HL-60 (cell line): ENCODE measurements around the gene KLHDC4.

ENCODE experiments used
- DNase-seq, 2 experiments: peaks; one replicate each; pipeline ENCODE4 v3.0.0-alpha.2; 2010 to 2020; ENCODE audit warnings: low read depth in 1 of 2, low spot score in 1 of 2
- H3K27ac ChIP-seq: fragments of 250-450 bp; sonication (Bioruptor Pico); replicated peaks from 2 replicates; pipeline ENCODE4 v1.5.1; 2020; ENCODE audit warnings: mild to moderate bottlenecking, moderate library complexity
- H3K27me3 ChIP-seq: fragments of 250-450 bp; sonication (Bioruptor Pico); 2 replicates; pipeline ENCODE4 v1.5.1; 2021; ENCODE audit warnings: mild to moderate bottlenecking, moderate library complexity; ENCODE audit not compliant: insufficient read depth, poor library complexity, severe bottlenecking
- H3K4me3 ChIP-seq: replicated peaks from 2 replicates; pipeline ENCODE4 v1.5.1; 2011; ENCODE audit warnings: mild to moderate bottlenecking, control low read depth, low read length; ENCODE audit not compliant: insufficient read depth
- GABPA ChIP-seq: IDR thresholded peaks from 2 replicates; pipeline ENCODE4 v1.6.1; 2012; ENCODE audit warnings: low read depth
- POLR2AphosphoS5 ChIP-seq: IDR thresholded peaks from 2 replicates; pipeline ENCODE4 v1.6.1; 2012; ENCODE audit warnings: low read depth
- REST ChIP-seq: IDR thresholded peaks from 2 replicates; pipeline ENCODE4 v1.6.1; 2012; ENCODE audit warnings: low read depth; ENCODE audit not compliant: insufficient replicate concordance
- SPI1 ChIP-seq: IDR thresholded peaks from 2 replicates; pipeline ENCODE4 v1.6.1; 2012; ENCODE audit warnings: low read depth, mild to moderate bottlenecking, borderline replicate concordance
- TF ChIP-seq, protein P1 (sequence below): IDR thresholded peaks from one replicate; pipeline ENCODE4 v1.5.1; 2011; ENCODE audit warnings: low read length, control low read depth, inconsistent platforms; ENCODE audit not compliant: insufficient read depth

Gene KLHDC4

GRCh38 chr16:87740441-87740840 is 25.3 kb downstream of the KLHDC4 start:
- TF ChIP-seq REST (no peak), GABPA (no peak), SPI1 (no peak), POLR2AphosphoS5 (no peak)
- TF ChIP-seq, protein P1, sequence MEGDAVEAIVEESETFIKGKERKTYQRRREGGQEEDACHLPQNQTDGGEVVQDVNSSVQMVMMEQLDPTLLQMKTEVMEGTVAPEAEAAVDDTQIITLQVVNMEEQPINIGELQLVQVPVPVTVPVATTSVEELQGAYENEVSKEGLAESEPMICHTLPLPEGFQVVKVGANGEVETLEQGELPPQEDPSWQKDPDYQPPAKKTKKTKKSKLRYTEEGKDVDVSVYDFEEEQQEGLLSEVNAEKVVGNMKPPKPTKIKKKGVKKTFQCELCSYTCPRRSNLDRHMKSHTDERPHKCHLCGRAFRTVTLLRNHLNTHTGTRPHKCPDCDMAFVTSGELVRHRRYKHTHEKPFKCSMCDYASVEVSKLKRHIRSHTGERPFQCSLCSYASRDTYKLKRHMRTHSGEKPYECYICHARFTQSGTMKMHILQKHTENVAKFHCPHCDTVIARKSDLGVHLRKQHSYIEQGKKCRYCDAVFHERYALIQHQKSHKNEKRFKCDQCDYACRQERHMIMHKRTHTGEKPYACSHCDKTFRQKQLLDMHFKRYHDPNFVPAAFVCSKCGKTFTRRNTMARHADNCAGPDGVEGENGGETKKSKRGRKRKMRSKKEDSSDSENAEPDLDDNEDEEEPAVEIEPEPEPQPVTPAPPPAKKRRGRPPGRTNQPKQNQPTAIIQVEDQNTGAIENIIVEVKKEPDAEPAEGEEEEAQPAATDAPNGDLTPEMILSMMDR, result no peak
- no peaks in the 10 kb centered on the region for H3K27me3 ChIP-seq
- DNase-seq, result no peak
- H3K4me3 ChIP-seq, result no peak overlapping the region
- H3K27ac ChIP-seq, result no peak overlapping the region

DNA sequence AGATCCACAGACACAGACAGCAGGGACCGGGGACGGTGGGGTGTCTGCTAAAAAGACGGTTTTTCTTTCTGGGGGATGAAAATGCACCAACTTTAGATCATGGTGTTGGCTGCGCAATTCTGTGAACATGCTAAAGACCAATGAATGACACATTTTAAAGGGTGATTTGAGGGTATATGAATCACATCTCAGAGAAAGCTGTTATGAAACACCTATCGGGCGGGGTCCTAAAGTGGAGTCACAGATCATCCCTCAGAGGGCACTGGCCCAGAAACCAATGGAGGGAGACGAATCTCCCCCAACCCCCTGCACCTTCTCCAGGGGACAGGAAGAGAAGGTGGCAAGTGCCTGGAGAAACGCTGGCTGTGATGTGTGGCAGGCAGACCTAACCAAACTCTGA is 26.0 kb downstream of the KLHDC4 start:
- Histone ChIP-seq H3K27ac (no peak overlapping the region), H3K4me3 (no peak overlapping the region), H3K27me3 (no peaks in the 10 kb centered on the region)
- TF ChIP-seq POLR2AphosphoS5, result no peak
- TF ChIP-seq GABPA, result no peak
- TF ChIP-seq REST, result no peak
- no peak for TF ChIP-seq SPI1
- TF ChIP-seq, protein P1, result no peak
- DNase-seq, result no peak

- Histone ChIP-seq H3K27me3 (no peaks in the 10 kb centered on the region), H3K27ac (no peak overlapping the region), H3K4me3 (no peak overlapping the region)
- DNase-seq, result no peak
- TF ChIP-seq, protein P1, result no peak
- no peak for TF ChIP-seq POLR2AphosphoS5
- no peak for TF ChIP-seq GABPA
- no peak for TF ChIP-seq REST
- TF ChIP-seq SPI1, result no peak
Measured at GRCh38 chr16:87736008-87736382, 29.8 kb downstream of the KLHDC4 start.
